DND-41 (cell line): ENCODE measurements around the gene CHMP4B.

Experiments
- ATAC-seq: fragments of 200-7000 bp; cut with Tn5 transposase; 3 replicates; pipeline ENCODE4 v1.9.1; 2021; ENCODE audit warnings: low read depth; ENCODE audit not compliant: insufficient read depth
- DNase-seq: peaks from one replicate; pipeline ENCODE4 v3.0.0-alpha.2; 2020
- H2AFZ ChIP-seq: 2 replicates; pipeline ENCODE4 v1.6.0; 2012; ENCODE audit warnings: low read depth, low read length
- H3K27ac ChIP-seq: 2 replicates; pipeline ENCODE4 v1.5.1; 2012; ENCODE audit warnings: low read length, inconsistent platforms
- H3K27me3 ChIP-seq: fragments of 200-600 bp; sonication (generic); 2 replicates; pipeline ENCODE4 v1.6.0; 2012; ENCODE audit warnings: low read length, mild to moderate bottlenecking, inconsistent platforms; ENCODE audit not compliant: insufficient read depth, poor library complexity
- H3K36me3 ChIP-seq: 2 replicates; pipeline ENCODE4 v1.5.1; 2012; ENCODE audit warnings: low read length, inconsistent platforms; ENCODE audit not compliant: insufficient read depth
- H3K4me1 ChIP-seq: 2 replicates; pipeline ENCODE4 v1.5.1; 2012; ENCODE audit warnings: mild to moderate bottlenecking, low read length; ENCODE audit not compliant: insufficient read depth
- H3K4me2 ChIP-seq: 2 replicates; pipeline ENCODE4 v1.6.0; 2012; ENCODE audit warnings: mild to moderate bottlenecking, moderate library complexity, low read length, inconsistent platforms; ENCODE audit not compliant: insufficient read depth
- H3K4me3 ChIP-seq, 2 experiments: fragments of 200-600 bp in 1 of 2; shearing (Covaris generic) in 1 of 2; 2 replicates each; pipeline ENCODE4 v1.5.1; 2012 to 2016; ENCODE audit warnings: inconsistent platforms in 2 of 2, low read length in 2 of 2, mild to moderate bottlenecking in 2 of 2, low read depth in 1 of 2, moderate library complexity in 1 of 2
- H3K79me2 ChIP-seq: 2 replicates; pipeline ENCODE4 v1.6.0; 2012; ENCODE audit warnings: low read length, inconsistent platforms; ENCODE audit not compliant: insufficient read depth
- H3K9ac ChIP-seq: 2 replicates; pipeline ENCODE4 v1.6.0; 2012; ENCODE audit warnings: low read depth, mild to moderate bottlenecking, inconsistent platforms, low read length, moderate library complexity
- H3K9me3 ChIP-seq: 2 replicates; pipeline ENCODE4 v1.5.1; 2012; ENCODE audit warnings: low read length, moderate library complexity, mild to moderate bottlenecking, inconsistent platforms; ENCODE audit not compliant: insufficient read depth, severe bottlenecking
- H4K20me1 ChIP-seq: 2 replicates; pipeline ENCODE4 v1.6.0; 2012; ENCODE audit warnings: low read length; ENCODE audit not compliant: insufficient read depth
- EZH2 ChIP-seq: IDR thresholded peaks from 3 replicates; pipeline ENCODE4 v1.6.1; 2012; ENCODE audit warnings: borderline replicate concordance, low read depth, mild to moderate bottlenecking, moderate library complexity, low read length, inconsistent platforms; ENCODE audit not compliant: severe bottlenecking
- TF ChIP-seq, protein P1 (sequence below): IDR thresholded peaks from 2 replicates; pipeline ENCODE4 v1.5.1; 2012; ENCODE audit warnings: borderline replicate concordance, low read length, moderate library complexity, mild to moderate bottlenecking; ENCODE audit not compliant: poor library complexity, severe bottlenecking; ENCODE audit errors: extremely low read depth

The CHMP4B gene

GRCh38 chr20:33814238-33814712, 3.1 kb downstream of the CHMP4B start:
- H3K27me3 ChIP-seq = no peaks in the 10 kb centered on the region
- peak overlapping the region in 1 of 2 experiments; percentile 23; a peak in 1 of 4 replicates for H3K4me3 ChIP-seq
- peaks cover 24% of the 10 kb centered on the region for H3K36me3 ChIP-seq
- peaks cover 68% of the 10 kb centered on the region for H4K20me1 ChIP-seq
- no peak overlapping the region for H2AFZ ChIP-seq
- DNase-seq (no peak), ATAC-seq (no peak)
- peak overlapping the region; percentile 40 for H3K4me2 ChIP-seq
- H3K27ac ChIP-seq = no peak overlapping the region
- peaks cover 43% of the 10 kb centered on the region for H3K4me1 ChIP-seq
- no peak for TF ChIP-seq EZH2
- TF ChIP-seq, protein P1, sequence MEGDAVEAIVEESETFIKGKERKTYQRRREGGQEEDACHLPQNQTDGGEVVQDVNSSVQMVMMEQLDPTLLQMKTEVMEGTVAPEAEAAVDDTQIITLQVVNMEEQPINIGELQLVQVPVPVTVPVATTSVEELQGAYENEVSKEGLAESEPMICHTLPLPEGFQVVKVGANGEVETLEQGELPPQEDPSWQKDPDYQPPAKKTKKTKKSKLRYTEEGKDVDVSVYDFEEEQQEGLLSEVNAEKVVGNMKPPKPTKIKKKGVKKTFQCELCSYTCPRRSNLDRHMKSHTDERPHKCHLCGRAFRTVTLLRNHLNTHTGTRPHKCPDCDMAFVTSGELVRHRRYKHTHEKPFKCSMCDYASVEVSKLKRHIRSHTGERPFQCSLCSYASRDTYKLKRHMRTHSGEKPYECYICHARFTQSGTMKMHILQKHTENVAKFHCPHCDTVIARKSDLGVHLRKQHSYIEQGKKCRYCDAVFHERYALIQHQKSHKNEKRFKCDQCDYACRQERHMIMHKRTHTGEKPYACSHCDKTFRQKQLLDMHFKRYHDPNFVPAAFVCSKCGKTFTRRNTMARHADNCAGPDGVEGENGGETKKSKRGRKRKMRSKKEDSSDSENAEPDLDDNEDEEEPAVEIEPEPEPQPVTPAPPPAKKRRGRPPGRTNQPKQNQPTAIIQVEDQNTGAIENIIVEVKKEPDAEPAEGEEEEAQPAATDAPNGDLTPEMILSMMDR = no peak
- H3K9ac ChIP-seq = no peak overlapping the region
- H3K79me2 ChIP-seq = peaks cover 80% of the 10 kb centered on the region
- H3K9me3 ChIP-seq = no peaks in the 10 kb centered on the region

GRCh38 chr20:33815671-33816070, 4.5 kb downstream of the CHMP4B start:
- Histone ChIP-seq H3K9ac (no peak overlapping the region), H3K79me2 (peaks cover 93% of the 10 kb centered on the region), H4K20me1 (peaks cover 78% of the 10 kb centered on the region)

DNA sequence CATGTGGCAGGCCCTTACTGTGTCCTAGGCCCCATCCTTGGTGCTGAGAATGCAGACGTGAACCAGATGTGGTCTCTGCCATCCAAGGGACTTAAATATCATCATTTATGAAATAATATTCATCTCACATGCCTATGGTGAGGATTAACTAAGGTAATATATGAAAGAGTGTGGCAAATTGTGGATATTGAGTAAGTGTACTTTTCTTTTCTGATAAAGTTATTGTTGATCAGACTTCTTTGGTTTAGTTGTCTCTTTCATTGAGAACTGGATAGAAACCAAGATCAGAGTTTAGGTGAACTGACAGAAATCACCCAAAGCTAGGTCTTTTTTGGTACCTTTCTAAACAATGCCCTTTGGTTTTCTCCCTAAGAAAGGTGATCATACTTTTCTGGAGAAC, 5.0 kb downstream of the CHMP4B start:
- no peaks in the 10 kb centered on the region for H3K9me3 ChIP-seq
- H3K27ac ChIP-seq = no peak overlapping the region
- DNase-seq (no peak), ATAC-seq (no peak)
- no peak overlapping the region for H3K4me3 ChIP-seq
- peaks cover 37% of the 10 kb centered on the region for H3K4me1 ChIP-seq
- no peaks in the 10 kb centered on the region for H3K27me3 ChIP-seq
- no peak overlapping the region for H3K4me2 ChIP-seq
- peaks cover 98% of the 10 kb centered on the region for H3K79me2 ChIP-seq
- H3K36me3 ChIP-seq = peaks cover 24% of the 10 kb centered on the region
- H4K20me1 ChIP-seq = peaks cover 78% of the 10 kb centered on the region
- no peak overlapping the region for H2AFZ ChIP-seq
- TF ChIP-seq, protein P1 = no peak
- no peak for TF ChIP-seq EZH2
- no peak overlapping the region for H3K9ac ChIP-seq

More at GRCh38 chr20:33815671-33816070, 4.5 kb downstream of the CHMP4B start:
- H3K4me2 ChIP-seq = no peak overlapping the region
- no peaks in the 10 kb centered on the region for H3K27me3 ChIP-seq
- no peak overlapping the region for H3K4me3 ChIP-seq
- H3K4me1 ChIP-seq = peaks cover 39% of the 10 kb centered on the region
- no peak for TF ChIP-seq EZH2
- TF ChIP-seq, protein P1 = no peak
- H3K27ac ChIP-seq = no peak overlapping the region
- H3K36me3 ChIP-seq = peaks cover 24% of the 10 kb centered on the region
- no peak overlapping the region for H2AFZ ChIP-seq
- no peak for DNase-seq
- ATAC-seq = no peak
- H3K9me3 ChIP-seq = no peaks in the 10 kb centered on the region
